COLO829 (cell line): ENCODE results near the gene NOS1AP.

Experiments
- DNase-seq: peaks from one replicate; pipeline ENCODE4 v3.0.0; 2012; ENCODE audit warnings: low spot score

The NOS1AP gene

GRCh38 chr1:162090378-162090777, 20.9 kb downstream of the NOS1AP start:
- no peak for DNase-seq

DNA sequence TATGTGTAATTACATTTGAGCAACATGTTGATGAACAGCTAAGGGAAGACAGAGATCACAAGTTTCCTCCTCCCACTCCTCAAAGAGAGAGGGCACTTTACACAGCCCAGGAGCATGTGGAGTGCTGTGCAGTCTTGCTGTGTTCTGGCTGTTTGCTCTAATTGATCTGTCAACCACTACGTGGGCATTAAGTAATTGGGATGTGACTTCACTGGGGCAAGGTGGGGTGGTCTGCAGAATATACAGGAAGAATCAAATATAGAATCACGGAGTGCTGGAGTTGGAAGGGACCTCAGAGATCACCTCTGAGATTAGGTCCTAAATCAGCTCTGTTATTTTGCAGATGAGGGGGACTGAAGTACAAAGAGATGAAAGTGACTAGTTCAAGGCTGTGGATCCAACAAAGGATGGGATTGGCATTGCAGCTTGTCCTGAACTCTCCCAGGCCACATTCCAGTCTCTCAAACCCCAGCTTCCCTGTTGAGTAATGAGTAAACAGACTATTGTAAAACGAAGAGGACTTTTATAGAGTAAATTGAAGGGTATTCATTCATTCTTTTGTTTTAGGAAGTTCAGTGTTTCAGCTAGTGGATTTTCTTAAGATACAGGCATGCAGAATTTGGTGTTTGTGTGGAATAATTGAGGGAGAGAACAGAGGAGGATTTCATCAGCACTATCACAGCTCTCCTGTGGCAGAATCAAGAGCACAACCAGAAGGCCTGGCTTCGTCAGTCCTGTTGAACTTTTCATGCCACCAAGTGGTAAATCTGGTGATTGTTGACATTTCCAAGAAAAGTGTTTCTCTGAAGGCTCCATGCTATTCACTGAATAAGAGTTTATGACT, 22.4 kb downstream of the NOS1AP start:
- DNase-seq: peak; percentile 56

GRCh38 chr1:162093095-162093494, 23.6 kb downstream of the NOS1AP start:
- no peak for DNase-seq

DNA sequence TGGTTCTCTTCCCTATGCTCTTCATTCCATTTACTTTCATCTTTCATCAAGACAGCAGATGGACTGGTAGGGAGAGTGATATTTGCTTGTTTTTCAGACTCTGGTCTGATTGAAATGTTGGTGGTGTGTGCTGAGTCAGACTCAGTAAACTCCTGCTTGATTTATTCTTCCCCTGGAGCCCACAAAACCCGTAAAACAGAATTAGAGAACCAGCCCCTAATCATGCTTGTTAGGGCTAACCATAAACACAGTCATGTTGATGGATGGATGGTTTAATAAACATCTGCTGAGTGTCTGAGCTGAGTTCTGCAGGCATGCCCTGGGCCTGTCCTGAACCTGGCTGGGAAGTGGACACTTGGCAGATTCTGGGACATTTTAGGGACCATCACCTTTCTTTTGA, 24.8 kb downstream of the NOS1AP start:
- DNase-seq: no peak

DNA sequence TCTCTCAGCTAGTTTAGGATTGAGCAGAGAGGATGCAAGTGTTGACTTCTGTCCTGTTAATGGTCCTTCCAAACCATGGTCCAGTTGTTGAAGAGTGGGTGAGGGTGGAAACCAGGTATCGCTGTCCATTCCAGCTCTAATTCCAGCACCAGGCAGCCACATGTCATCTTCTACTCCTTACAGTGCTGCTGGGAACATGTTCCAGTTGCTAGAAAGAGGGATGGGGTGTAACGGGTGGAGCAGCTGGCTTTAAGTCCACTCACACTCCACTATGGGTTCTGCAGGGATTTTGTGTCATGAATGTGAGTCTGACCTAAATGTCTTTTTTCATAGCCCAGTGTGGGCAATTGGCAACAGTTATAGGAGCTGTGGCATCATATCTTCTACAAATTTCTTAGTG, 25.2 kb downstream of the NOS1AP start:
- no peak for DNase-seq

- DNase-seq: peak; percentile 77
Observed at GRCh38 chr1:162107911-162108310, 38.4 kb downstream of the NOS1AP start.

DNA sequence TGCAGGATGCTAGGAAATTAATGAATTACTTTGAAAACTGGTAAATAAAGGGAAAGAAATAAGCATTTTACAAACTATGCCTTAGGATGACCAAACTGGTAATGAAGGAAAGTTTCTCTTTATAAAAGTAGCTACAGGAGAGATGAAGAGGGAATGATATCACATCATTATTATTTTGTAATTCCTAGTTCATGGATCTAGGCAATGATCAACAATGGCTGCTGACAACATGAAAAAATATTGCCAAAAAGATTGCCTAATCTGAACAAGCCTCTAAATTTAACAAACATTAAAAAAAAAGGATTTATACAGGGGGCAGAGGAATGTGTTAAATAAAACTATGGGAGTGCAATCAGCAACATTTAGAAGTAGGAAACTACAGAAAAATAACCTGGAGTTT, 38.9 kb downstream of the NOS1AP start:
- no peak for DNase-seq

DNA sequence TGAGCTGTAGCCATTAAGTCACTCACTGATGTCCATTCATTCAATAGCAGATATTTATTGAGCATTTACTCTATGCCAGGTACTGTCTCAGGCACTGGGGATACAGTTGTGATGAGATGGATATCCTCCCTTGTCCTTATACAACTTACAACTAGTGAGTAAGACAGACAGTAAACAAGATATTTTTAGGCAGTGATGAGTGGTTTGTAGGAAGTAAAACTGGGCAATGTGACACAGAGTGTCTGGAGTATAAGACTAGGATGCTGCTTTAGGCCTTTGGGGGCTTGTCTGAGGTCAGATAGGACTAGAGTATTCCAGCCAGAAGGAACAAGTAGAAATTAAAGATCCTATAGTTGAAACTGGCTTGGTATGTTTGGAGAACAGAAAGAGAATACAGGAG, 41.4 kb downstream of the NOS1AP start:
- no peak for DNase-seq

- DNase-seq: no peak
Observed at GRCh38 chr1:162111572-162111971, 42.1 kb downstream of the NOS1AP start.

GRCh38 chr1:162113419-162113818, 43.9 kb downstream of the NOS1AP start:
- no peak for DNase-seq

DNA sequence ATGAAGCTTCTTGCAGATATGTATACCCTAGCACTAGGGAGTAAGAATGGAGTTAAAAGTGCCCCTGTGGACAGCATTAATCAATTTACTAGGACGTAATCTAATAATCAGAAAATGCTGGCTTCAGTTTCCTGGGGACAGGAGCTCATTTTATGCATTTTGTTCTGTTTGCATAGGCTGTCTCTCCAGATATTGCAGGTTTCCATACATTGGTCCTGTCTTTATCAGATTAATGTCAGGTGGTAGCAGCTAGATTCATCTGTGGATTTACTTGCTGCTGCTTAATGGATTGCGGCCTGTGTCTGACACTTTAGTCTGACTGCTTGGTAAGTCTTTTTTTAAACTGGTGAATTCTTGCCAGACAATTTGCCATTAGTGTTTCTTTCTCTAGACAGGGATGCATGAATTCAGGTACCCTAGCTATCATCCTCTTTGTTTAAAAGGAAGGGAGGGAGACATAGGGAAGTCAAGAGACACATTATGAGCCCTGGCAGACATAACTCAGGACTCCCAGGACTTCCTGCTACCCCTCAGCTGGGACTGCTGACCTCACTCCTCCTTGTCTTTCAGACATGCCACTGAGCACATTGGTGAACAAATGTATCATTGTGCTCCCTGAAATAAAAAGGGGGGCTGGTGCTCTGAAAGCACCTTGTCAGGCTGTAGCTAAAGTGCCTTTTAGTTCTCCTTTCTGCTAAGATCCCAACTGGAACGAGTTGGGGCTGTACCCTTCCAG, 47.7 kb downstream of the NOS1AP start:
- DNase-seq: no peak

- no peak for DNase-seq
Observed at GRCh38 chr1:162118063-162118462, 48.6 kb downstream of the NOS1AP start.

DNA sequence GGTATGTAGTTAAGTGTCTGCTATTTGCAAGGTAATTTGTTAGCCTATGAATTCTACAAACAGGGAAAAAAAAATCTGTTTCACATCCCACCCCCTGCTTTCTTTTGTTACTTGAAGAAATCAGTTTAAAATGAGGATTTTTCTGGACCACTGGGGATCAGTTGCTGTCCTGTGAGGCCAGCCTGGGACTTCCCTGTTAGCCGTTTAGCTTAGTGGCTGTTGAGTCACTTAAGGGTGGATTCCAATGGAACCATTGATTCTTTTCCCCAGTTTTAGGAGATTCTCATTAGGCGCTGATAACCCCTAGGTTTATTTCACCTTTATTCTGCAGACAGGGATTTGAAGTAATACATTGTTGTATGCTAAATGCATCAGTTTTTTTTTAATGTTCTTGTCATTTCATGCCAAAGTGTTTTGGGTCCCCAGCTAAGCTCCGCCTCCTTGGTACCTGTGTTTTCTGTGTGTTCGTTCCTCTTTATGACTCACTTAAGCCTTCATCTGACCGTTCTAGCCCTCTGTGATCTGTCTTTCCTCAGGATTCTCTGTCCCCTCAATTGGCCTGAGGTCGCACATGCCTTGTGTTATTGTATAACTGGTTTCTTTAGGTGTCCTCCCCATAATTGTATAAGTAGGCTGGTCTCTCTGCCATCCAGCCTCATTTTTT, 59.3 kb downstream of the NOS1AP start:
- DNase-seq: no peak

DNA sequence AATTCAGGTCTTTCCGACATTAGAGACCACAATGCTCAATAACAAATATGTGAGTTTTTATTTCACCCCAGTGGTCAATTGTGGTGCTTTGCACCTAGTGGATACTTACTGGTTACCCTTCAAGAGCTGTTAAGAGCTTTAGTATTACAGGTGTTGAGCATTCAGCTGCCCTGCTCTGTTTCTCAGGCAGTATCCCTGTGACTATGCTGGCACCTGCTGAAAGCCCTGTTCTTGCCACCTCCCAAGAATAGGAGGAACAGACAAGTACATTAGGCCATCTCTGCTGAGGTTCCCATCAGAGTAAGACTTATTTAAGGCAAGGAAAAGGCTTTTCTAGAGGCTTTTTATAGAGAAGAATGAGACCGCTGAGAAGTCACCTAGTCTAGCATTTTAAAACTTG, 60.8 kb downstream of the NOS1AP start:
- DNase-seq: no peak

DNA sequence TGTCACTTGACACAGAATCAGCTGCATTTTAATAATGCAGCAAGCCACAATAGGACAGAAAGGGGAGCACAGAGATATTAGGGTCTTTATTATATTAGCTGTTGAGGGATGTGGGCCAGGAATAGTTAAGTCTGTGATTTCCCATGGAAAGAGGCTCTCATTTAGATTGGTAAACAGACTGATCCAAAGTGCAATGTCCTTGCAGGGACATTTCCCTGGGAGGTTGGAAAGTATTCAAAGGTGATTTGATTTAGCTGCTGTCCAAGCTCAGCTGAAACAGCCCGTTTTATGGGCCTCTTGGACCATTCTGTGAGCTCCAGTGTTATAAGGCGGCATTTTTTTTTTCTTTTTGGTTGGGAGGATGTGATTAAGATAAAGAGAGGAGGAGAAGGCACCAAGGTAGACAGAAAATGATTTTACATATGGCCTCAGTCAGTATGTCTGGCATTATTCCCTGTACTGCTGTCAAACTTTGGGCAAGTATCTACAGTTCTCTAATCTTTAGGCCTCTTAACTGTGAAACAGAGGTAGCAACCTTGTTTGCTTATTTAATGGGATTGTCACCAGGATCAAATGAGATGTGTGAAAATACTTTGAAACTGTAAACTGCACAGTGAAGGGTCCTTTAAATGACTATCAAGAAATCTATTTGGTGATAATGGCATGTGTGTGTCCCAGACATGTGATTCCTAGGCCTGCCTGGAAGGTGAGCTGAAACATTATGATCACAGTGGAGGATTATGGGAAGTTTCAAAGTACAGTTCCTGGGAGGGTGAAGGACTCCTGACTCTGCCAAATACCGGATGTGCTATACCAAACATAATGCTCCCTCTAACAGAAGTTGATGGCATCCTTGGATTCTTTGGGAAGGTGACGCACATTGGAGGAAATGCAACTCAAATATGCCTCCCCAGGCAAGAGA, 62.2 kb downstream of the NOS1AP start:
- no peak for DNase-seq

GRCh38 chr1:162133566-162133965, 64.1 kb downstream of the NOS1AP start:
- DNase-seq: no peak

- DNase-seq: no peak
Observed at GRCh38 chr1:162134646-162135045, 65.2 kb downstream of the NOS1AP start.

- no peak for DNase-seq
Observed at GRCh38 chr1:162135271-162135775, 65.8 kb downstream of the NOS1AP start.

DNA sequence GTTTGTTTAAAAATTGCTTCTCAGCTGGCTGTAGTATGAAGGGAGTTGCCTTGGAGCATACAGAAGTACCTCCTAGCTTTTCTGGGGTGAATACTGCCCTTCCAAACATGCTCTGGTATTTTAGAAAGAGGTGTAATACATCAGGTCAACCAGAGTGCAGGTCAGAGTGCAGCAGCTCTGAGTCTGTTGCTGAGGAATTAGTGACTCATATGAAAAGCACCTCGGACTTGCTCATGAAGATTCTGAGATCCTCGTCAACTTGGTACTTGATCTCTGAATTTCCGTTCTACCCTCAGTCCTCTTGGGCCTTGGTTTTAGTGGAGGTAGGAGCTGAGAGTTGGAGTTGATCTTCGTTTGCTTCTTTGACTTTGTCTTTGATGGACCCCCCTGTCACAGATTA, 67.3 kb downstream of the NOS1AP start:
- peak; percentile 58 for DNase-seq

- no peak for DNase-seq
Observed at GRCh38 chr1:162137179-162137960, 67.9 kb downstream of the NOS1AP start.

DNA sequence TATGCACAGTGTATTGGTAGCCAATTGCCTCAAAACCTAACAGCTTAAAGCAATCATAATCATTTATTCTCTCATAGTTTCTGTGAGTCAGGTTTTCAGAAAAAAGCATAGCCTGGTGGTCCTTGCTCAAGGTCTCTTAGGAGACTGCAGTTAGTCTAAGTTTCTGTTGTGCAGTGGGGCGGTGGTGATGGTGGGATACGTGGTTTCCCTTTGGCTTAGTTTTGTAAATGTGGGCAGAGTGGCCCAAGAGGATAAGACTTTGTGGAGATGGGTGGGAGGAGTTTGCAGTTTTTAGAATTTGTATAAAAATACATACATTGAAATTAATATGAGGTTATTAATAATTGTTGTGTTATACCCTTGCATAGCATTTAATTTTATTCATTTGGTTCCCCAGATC, 68.6 kb downstream of the NOS1AP start:
- no peak for DNase-seq
